Measurements from ENCODE around the gene ADCYAP1.
"Not testable (repeated sequence)": the region's sequence is repeated elsewhere in the genome, so short reads cannot be mapped to it uniquely, and the experiment has no call there.

Gene ADCYAP1

GRCh38 chr18:904218-905090 lies at the start of gene ADCYAP1:
Gene ADCYAP1, plus strand, starts transcription at chr18:904871. Its CDS starts 516 bp downstream, at chr18:905387.
- peak; percentile 62 for DNase-seq (ENCODE audit: low spot score)

DNA sequence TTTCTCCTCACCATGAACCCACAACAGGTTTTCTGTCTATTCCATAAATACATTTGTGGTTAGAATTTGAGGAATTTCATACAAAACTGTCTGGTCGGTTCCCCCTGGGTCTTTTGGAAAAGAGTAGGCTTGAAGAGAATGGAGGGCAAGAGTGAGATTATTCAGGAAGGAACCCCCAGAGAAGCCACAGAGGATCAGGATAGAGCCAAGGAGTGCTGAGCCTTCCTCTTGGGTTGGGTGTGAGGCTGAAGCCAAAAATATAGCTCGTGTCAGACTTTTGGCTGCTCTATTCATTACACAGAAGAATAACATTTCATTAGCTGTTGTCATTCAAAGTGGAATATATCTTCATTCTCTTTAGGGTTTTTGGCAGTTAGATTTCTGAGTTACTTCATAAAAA lies 46.7 kb upstream of the ADCYAP1 start:
- no peak for DNase-seq (ENCODE audit: low spot score)

GRCh38 chr18:864872-865273 lies 39.8 kb upstream of the ADCYAP1 start:
- peak; percentile 81 for DNase-seq (ENCODE audit: low spot score)

GRCh38 chr18:867257-867656 lies 37.4 kb upstream of the ADCYAP1 start:
- DNase-seq (ENCODE audit: low spot score) = no peak

DNA sequence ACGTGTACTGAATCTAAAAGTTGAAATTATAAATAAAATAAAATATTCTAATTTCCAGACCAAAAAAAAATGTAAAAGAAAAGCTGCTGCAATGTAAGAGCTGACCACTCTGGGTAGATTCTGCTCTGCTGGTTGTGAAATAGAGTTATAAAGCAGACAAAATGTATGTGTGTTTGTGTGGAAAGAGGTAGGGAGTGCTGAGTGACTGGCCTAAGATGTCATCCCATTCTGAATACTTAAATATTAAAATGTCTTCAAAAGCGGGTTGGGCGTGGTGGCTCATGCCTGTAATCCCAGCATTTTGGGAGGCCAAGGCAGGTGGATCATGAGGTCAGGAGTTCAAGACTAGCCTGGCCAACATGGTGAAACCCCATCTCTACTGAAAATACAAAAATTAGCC lies 31.2 kb upstream of the ADCYAP1 start:
- DNase-seq (ENCODE audit: low spot score) = not testable (repeated sequence)

- no peak for DNase-seq (ENCODE audit: low spot score)
Observed at GRCh38 chr18:875912-876311, 28.8 kb upstream of the ADCYAP1 start.

DNA sequence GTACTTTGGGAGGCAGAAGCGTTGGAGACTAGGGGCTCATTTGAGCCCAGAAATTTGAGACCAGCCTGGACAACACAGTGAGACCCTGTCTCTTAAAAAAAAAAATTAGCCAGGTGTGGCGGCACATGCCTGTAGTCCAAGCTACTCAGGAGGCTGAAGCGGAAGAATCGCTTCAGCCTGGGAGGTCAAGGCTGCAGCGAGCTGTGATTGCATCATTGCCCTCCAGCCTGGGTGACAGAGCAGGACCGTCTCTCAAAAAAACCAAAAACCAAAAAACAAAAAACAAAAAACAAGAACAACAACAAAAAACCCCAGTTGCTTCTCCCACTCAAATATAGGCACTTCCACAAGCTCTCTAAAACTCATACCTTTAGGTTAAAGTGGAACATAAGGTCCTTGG lies 27.4 kb upstream of the ADCYAP1 start:
- no peak for DNase-seq (ENCODE audit: low spot score)

DNA sequence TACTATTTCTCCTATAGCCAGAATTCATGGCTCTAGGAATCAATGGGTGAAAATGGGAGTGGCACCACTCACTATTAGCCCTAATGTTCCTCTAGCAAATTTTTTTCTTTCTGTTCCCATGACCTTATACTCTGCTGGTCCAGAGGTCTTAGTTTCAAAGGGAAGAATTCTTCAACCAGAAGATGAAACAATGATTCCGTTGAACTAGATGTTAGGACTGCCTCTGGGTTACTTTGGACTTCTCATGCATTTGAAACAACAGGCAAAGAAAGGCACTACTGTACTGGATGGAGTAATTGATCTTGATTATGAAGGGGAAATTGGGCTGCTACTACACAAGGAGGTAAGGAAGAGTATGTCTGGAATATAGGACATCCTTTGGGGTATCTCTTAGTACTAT lies 18.6 kb upstream of the ADCYAP1 start:
- DNase-seq (ENCODE audit: low spot score) = no peak

DNA sequence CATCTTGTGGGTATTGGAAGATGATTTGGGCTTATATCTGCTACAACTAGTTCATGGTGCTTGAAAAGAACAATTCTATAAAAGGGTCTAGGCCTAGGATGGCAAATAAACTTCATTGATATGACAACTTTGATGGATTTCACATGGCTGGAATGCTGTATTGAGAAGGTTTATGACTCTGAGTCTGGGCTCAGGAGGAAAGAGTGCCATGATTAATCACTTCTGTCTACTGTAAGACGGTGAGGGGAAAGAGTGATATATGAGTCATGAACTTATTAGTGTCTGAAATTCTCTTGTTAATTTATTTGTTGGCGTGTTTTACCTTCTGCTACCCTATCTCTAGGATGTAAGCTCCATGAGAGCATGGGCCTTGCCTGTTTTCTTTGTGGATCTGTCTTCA lies 17.0 kb upstream of the ADCYAP1 start:
- DNase-seq (ENCODE audit: low spot score) = no peak

DNA sequence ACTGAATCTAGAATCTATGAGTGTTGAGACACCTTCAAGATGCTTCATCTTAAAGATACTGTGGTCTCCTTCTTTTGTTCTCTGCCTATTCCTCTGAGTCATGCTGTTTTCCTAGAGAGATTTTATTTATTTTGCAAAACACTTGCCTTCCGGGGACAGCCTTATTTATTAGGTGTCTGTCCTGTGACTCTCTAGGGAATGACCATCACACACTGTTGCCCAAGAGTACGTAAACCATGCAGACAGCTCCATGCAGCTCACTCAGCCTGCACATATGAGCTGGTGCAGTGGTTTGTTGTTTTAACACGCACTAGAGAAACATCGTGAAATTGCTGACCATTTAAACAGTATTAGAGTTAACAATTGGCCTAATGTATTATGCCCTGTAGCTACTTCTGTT lies 12.4 kb upstream of the ADCYAP1 start:
- no peak for DNase-seq (ENCODE audit: low spot score)

DNA sequence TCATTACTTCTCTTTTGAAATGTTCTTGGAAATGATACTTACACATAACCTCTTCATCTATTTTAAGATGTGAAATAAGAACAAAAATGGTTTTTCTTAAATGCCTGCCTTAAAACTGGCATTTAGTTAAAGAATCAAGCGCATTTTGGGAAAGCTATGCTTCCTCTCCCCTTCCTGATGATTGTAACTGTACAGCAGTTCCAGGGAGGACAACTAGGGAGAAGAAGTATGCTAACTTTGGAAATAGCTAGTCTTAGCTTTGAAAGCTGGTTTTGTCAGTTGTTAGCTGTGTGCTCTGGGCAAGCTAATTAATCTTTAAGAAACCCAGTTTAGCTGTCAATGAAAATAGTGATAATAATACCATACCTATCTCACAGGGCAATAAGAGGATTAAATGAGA lies 8.4 kb upstream of the ADCYAP1 start:
- no peak for DNase-seq (ENCODE audit: low spot score)

DNA sequence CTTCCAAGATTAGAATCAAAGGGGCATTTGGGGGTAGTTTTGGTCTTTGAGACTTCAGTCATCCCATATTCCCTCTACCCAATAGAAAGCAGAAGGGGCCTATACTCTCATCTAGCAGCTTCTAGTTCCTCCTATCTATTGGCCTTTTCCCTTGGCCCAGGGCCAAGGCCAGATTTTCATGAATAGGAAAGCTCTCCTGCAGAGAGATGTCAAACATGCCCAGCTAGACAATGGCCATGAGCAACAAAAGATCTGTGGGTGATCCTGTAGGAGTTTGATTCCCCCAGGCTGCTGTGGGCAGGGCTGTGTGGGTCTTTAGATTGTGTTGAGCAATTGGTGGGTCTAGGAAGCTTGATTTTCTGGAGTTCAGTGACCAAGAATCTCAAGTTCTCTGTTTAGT lies 2.9 kb upstream of the ADCYAP1 start:
- peak; percentile 45 for DNase-seq (ENCODE audit: low spot score)

DNA sequence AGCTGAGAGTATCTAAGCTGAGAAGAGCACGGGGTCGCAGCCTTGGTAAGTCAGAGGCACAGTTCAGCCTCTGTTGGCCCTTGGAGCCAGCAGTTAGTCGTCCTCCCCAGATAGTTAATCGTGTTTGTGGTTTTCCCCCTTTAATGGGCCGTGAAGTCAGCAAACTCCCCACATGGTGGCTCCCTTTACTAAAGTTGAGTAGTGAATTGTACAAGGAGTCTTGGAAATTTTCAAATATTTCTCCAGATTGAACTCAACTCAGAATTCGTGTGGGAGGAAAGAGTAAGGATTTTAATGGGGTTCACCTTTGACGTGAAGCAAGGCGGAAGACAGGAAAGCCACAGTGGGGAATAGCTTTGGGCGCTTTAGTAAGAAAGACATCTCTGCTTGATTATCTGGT lies 2.4 kb upstream of the ADCYAP1 start:
- peak; percentile 26 for DNase-seq (ENCODE audit: low spot score)

DNA sequence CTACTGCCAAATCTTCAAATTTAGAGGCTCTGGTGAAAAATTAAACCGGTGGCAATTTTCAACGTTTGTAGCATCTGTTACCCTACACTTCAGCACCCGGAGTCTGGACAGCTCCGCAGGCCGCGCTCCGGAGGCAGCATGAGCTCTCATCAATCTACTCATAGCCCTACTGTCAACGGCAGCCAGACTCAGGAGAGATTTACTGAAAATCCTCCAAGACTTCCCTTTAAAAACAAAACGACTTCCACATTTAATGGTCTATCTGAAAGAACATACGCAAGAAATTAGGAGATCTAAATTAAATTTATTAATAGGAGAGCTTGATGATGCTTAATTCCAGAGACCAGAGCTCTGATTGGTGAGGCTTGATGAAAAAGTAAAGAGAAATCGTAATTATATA lies 970 bp upstream of the ADCYAP1 start:
- peak; percentile 77 for DNase-seq (ENCODE audit: low spot score)

GRCh38 chr18:905307-905947 lies 756 bp downstream of the ADCYAP1 start:
- DNase-seq (ENCODE audit: low spot score) = peak; percentile 29

GRCh38 chr18:905948-906415 lies 1.3 kb downstream of the ADCYAP1 start:
- DNase-seq (ENCODE audit: low spot score) = peak; percentile 50

DNA sequence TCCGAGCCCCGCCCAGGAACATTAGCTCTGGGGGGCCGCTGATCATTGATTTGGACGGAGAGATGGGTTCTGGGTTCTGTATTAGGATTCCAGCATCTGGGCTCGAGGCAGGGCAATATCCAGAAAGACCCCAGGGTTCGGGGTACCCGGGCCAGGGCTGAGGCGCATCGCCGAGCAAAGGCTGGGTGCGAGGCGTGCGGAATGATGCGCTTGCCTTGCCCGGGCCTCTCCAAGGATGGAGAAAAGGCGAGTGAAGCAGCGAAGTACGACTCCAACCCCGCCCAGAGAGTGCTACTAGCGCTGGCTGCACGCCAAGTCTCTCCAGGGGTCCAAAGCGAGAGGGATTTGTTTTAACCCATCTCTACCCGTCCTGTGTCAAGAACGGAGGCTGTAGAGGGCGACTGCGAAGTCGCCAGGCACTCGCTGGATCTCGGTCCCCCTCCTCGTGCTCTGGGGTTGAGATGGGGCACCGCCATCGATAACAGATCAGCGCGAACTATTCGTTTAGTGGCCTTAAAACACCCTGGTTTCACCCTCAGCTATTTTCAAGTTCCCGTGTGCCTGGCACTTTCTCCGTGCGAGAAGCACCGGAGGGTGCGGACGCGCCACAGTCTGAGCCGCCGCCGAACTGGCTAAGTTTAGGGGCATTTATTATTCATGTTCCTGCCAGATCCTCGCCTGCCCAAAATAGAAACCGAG lies 1.9 kb downstream of the ADCYAP1 start:
- DNase-seq (ENCODE audit: low spot score) = peak; percentile 58

- peak; percentile 70 for DNase-seq (ENCODE audit: low spot score)
Observed at GRCh38 chr18:907115-907884, 2.6 kb downstream of the ADCYAP1 start.

DNA sequence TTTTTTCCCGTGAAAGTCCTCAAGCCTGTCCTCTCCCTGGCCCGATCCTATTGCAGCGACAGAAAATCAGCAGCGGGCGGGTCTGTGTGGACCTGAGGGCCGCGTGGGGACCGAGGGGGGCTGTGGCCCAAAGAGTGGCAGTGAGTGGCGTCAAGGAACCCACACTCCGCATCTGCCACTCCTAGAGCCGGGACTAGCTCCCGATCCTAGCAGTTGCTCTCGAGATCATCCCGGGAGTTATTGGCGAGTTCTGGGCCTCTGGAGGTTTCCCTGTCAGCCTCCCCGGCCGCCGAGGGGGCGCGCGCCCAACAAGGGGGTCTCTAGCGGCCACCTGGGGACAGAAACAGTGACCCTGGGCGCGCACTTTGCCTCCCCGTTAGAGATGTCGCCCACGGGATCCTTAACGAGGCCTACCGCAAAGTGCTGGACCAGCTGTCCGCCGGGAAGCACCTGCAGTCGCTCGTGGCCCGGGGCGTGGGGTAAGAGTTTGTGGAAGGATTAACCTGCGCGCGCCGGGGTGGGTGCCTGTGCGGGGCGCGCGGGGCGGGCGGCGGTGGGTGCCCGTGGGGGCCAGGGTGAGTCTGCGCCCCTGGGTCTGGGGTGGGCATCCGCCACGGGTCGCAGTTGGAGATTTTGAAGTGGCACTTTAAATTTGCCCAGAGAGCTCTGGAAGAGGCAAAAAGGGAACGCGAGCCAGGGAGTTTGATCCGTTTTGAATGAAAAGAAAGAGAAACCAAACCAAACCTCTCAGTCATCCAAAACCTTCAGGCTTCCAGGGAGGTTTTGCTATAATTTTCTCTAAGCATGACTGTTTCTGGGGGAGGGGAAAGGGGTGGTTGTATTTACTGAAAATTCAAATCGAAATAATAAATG lies 3.5 kb downstream of the ADCYAP1 start:
- peak; percentile 33 for DNase-seq (ENCODE audit: low spot score)

- peak; percentile 47 for DNase-seq (ENCODE audit: low spot score)
Observed at GRCh38 chr18:908758-909724, 4.4 kb downstream of the ADCYAP1 start.

Measured in iPS-NIHi11 (cell line).